Naive thymus-derived CD8-positive, alpha-beta T cell (primary cell): ENCODE measurements around the gene AIF1L. TPM values are rescaled to one million over a fixed set of nuclear protein-coding genes. Genes with fewer than 3 reads are reported as not detected.

Source experiments
- ATAC-seq, 2 donors: fragments of 150-1000 bp; cut with Tn5 transposase in 1 of 2; sonication (Bioruptor Pico), chemical (Tn5 transposase) in 1 of 2; 1 replicate in 1 of 2; 2 replicates in 1 of 2; pipeline ENCODE4 v1.10.0; 2021; ENCODE audit warnings: mild to moderate bottlenecking in 2 of 2, moderate library complexity in 2 of 2
- POLR2A ChIA-PET: fragments of 350-600 bp; sonication (Branson Sonifier 250); formaldehyde crosslinking; loops from one replicate; lab custom pipeline; 2021; ENCODE audit warnings: antibody characterized with exemption; lab: Charles Lee
- DNase-seq, 10 donors: peaks; one replicate each; pipeline versions ENCODE4 v3.0.0 to v3.0.0-alpha.2; 2020 to 2022
- H3K27ac Mint-ChIP-seq, 10 donors: one replicate each; pipeline ENCODE4 v1.8.0; 2020 to 2022; ENCODE audit warnings: mild to moderate bottlenecking in 10 of 10, mixed read lengths in 10 of 10, moderate library complexity in 4 of 10, inconsistent platforms in 1 of 10
- H3K27me3 Mint-ChIP-seq, 5 donors: one replicate each; pipeline ENCODE4 v1.8.0; 2021 to 2022; ENCODE audit warnings: mixed read lengths in 5 of 5
- H3K36me3 Mint-ChIP-seq, 3 donors: one replicate each; pipeline ENCODE4 v1.8.0; 2020 to 2022; ENCODE audit warnings: mixed read lengths in 3 of 3, mild to moderate bottlenecking in 2 of 3, inconsistent platforms in 1 of 3
- H3K4me1 Mint-ChIP-seq, 4 donors: one replicate each; pipeline ENCODE4 v1.8.0; 2021 to 2022; ENCODE audit warnings: mixed read lengths in 4 of 4
- H3K4me3 Mint-ChIP-seq, 10 donors: one replicate each; pipeline ENCODE4 v1.8.0; 2020 to 2022; ENCODE audit warnings: mild to moderate bottlenecking in 10 of 10, mixed read lengths in 10 of 10, moderate library complexity in 6 of 10, inconsistent platforms in 1 of 10
- H3K9me3 Mint-ChIP-seq, 9 donors: one replicate each; pipeline ENCODE4 v1.8.0; 2020 to 2022; ENCODE audit warnings: mixed read lengths in 9 of 9, mild to moderate bottlenecking in 3 of 9, inconsistent platforms in 1 of 9, moderate library complexity in 1 of 9
- polyA plus RNA-seq, 3 donors: library from polyadenylated mRNA; unstranded; fragments of 300-500 nt; fragmentation: Illumina TruSeq; gene quantifications; one replicate each; pipeline ENCODE4 v1.2.3, GENCODE V29; 2021
- total RNA-seq, 8 experiments: library from RNA in 2 of 8; stranded (reverse) in 2 of 8; gene quantifications; one replicate each; pipeline ENCODE4 v1.2.3 and lab custom pipeline; 2021 to 2026

AIF1L gene
- total and polyA plus RNA-seq, 5 experiments from 2014 or later = not detected

GRCh38 chr9:131167936-131168335 is 71.6 kb downstream of the AIF1L start:
- no peak for ATAC-seq
- H3K36me3 Mint-ChIP-seq = peaks cover 14 to 82% (median 22%) of the 10 kb centered on the region in 3 donors
- H3K27ac Mint-ChIP-seq = peak overlapping the region in 5 of 10 donors; percentile 11 to 68 (median 57)

DNA sequence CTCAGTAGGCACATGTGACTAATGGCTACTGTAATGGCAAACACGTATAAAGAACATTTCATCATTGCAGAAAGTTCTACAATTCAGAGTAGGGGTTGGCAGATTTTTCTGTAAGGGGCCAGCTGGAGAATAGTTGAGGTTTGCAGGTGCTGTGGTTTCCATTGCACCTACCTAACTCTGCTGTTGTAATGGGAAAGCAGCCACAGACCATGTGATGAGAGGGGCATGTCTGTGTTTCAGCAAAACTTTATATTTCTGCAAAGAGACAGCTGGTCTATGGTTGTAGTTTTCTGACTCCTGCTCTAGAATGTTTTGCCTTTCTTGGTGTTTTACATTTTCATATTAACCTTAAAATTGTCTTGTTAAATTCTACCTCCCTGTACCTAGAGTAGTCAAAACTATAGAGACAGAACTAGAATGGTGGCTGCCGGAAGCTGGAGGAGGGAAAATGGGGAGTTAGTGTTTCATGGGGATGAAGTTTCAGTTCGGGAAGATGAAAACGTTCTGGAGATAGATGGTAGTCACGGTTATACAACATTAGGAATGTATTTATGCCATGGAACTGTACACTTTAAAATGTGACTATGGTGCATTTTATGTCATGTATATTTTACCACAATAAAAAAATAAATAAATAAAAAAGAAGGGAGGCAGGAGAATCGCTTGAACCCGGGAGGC is 73.4 kb downstream of the AIF1L start:
- Mint-ChIP-seq H3K4me3 (no peak overlapping the region), H3K27me3 (no peaks in the 10 kb centered on the region), H3K27ac (peak overlapping the region in 4 of 10 donors; percentile 10 to 56 (median 19)), H3K36me3 (peaks cover 7 to 79% (median 21%) of the 10 kb centered on the region in 3 donors), H3K9me3 (peaks cover 0 to 2% (median 0%) of the 10 kb centered on the region in 9 donors), H3K4me1 (peaks cover 2 to 12% (median 10%) of the 10 kb centered on the region in 4 donors)
- ATAC-seq (no peak), DNase-seq (no peak)
- POLR2A ChIA-PET = no interaction called here

More at GRCh38 chr9:131167936-131168335, 71.6 kb downstream of the AIF1L start:
- POLR2A ChIA-PET = no interaction called here
- Mint-ChIP-seq H3K4me1 (peaks cover 2 to 15% (median 10%) of the 10 kb centered on the region in 4 donors), H3K27me3 (no peaks in the 10 kb centered on the region), H3K4me3 (no peak overlapping the region), H3K9me3 (peaks cover 0 to 2% (median 0%) of the 10 kb centered on the region in 9 donors)
- no peak for DNase-seq

Other genes with a start within 250 kb of the AIF1L start
- not detected for gene QRFP, start 199.7 kb upstream of the AIF1L start, total RNA-seq
- gene QRFP, start 199.7 kb upstream of the AIF1L start, polyA plus RNA-seq = not detected
- not detected for gene FIBCD1, start 157.3 kb upstream of the AIF1L start, total RNA-seq
- gene FIBCD1, start 157.3 kb upstream of the AIF1L start, polyA plus RNA-seq = not detected
- gene LAMC3, start 87.4 kb upstream of the AIF1L start, total RNA-seq = 1 to 10 TPM; 6.9 to 7.2 TPM
- under 1 TPM in 1 of 3 donors, not detected in 2; 0.02 TPM for gene LAMC3, start 87.4 kb upstream of the AIF1L start, polyA plus RNA-seq
- 10 to 100 TPM; 73.9 to 88.5 TPM for gene NUP214, start 29.1 kb downstream of the AIF1L start, total RNA-seq
- 10 to 100 TPM; 10.7 to 24.0 (median 16.5) TPM for gene NUP214, start 29.1 kb downstream of the AIF1L start, polyA plus RNA-seq
- 10 to 100 TPM; 79.6 to 80.9 TPM for gene FAM78A, start 180.0 kb downstream of the AIF1L start, total RNA-seq
- 10 to 100 TPM; 12.2 to 28.1 (median 12.7) TPM for gene FAM78A, start 180.0 kb downstream of the AIF1L start, polyA plus RNA-seq
- gene PLPP7, start 193.2 kb downstream of the AIF1L start, total RNA-seq = under 1 TPM; 0.82 to 0.86 TPM
- gene PLPP7, start 193.2 kb downstream of the AIF1L start, polyA plus RNA-seq = under 1 TPM in 2 of 3 donors, not detected in 1; 0.45 to 0.57 TPM